Measurements from ENCODE around the gene MBOAT7. TPM values are rescaled to one million over a fixed set of nuclear protein-coding genes. Genes with fewer than 3 reads are reported as not detected.
A peak's percentile ranks its signal among the peaks of the same experiment; 100 is the strongest.

Gene MBOAT7
- total and polyA plus RNA-seq, 8 donors = 14.1 to 1,215 (median 48.7) TPM

DNA sequence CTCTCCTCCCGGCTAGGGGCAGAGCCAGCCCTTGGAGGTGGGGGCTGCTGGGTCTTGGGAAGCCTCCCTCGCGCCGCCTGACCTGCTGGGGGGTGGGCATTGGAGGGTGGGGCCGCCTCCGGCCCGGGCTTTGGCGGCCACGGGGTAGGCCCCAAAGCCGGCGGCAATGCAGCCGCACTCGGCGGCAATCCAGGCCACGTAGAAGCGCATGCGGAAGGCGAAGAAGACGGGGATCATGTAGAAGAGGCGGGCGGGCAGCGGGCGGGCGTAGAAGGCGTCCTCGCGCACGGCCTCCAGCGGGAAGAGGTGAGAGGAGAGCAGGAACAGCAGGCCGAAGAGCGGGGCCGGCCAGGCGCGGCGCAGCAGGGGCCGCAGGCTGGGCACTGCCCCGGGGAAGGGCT is 8.7 kb downstream of the MBOAT7 start:
- H3K36me3 ChIP-seq = peaks cover 9 to 64% (median 53%) of the 10 kb centered on the region in 4 donors

DNA sequence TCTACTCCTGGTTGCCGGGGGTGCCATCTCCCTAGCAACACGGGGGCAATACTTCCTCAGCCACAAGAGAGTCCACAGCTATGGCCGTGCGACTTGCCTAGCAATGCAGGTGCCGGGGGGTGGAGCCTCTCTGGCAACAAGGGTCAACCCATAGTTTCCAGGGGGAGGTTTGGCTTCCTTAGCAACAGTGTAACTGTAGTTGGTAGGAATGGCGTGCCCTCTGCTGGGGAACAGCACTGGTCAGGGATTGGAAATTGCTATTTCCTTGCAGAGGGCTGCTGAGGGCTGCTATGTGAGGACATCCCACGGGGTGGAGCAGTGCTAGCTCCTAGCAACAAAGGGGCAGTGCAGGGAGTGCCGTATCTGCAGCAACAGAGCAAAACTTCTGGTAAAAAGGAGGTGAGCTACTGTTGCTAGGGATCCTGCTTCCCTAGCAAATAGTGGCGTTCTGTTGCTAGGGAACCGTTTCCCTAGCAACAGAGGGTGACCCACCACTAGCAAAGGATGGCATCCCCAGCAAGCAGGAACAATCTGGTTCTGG is 9.4 kb downstream of the MBOAT7 start:
- WGBS, 5 donors = 25 to 48% (median 37%) methylated on average over 5 to 10 of the region's 10 CpGs
- TF ChIP-seq, protein P1, sequence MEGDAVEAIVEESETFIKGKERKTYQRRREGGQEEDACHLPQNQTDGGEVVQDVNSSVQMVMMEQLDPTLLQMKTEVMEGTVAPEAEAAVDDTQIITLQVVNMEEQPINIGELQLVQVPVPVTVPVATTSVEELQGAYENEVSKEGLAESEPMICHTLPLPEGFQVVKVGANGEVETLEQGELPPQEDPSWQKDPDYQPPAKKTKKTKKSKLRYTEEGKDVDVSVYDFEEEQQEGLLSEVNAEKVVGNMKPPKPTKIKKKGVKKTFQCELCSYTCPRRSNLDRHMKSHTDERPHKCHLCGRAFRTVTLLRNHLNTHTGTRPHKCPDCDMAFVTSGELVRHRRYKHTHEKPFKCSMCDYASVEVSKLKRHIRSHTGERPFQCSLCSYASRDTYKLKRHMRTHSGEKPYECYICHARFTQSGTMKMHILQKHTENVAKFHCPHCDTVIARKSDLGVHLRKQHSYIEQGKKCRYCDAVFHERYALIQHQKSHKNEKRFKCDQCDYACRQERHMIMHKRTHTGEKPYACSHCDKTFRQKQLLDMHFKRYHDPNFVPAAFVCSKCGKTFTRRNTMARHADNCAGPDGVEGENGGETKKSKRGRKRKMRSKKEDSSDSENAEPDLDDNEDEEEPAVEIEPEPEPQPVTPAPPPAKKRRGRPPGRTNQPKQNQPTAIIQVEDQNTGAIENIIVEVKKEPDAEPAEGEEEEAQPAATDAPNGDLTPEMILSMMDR (IDR thresholded peaks at IDR 0.05) = peak in 4 of 7 experiments; percentile 24 to 67 (median 48)
- no peak for TF ChIP-seq POLR2A (IDR thresholded peaks at IDR 0.05)
- no peak for TF ChIP-seq EP300 (IDR thresholded peaks at IDR 0.05)
- TF ChIP-seq POLR2AphosphoS5 (IDR thresholded peaks at IDR 0.05) = peak in 1 of 3 donors; percentile 50
- intact Hi-C loops (cut with DNase I; ENCODE audit: low total_unique reads) = no loop called here
- no peaks in the 10 kb centered on the region for H3K9me3 ChIP-seq
- DNase-seq = peak; percentile 72 to 95
- H3K36me3 ChIP-seq = peaks cover 9 to 66% (median 53%) of the 10 kb centered on the region in 4 donors
- peak overlapping the region in 1 of 5 donors; percentile 12 for H3K27ac ChIP-seq
- H3K27me3 ChIP-seq = no peaks in the 10 kb centered on the region
- H3K4me3 ChIP-seq = no peak overlapping the region
- H3K4me1 ChIP-seq = peaks cover 0 to 14% (median 6%) of the 10 kb centered on the region in 4 donors

More for the DNA sequence above, 8.7 kb downstream of the MBOAT7 start:
- 90 to 95% (median 94%) methylated on average over 32 to 37 of the region's 37 CpGs for WGBS, 5 donors
- Histone ChIP-seq H3K27me3 (no peaks in the 10 kb centered on the region), H3K9me3 (no peaks in the 10 kb centered on the region), H3K27ac (no peak overlapping the region), H3K4me1 (peaks cover 0 to 14% (median 6%) of the 10 kb centered on the region in 4 donors), H3K4me3 (no peak overlapping the region)
- TF ChIP-seq POLR2A (IDR thresholded peaks at IDR 0.05) (no peak), POLR2AphosphoS5 (IDR thresholded peaks at IDR 0.05) (no peak), EP300 (IDR thresholded peaks at IDR 0.05) (no peak)
- TF ChIP-seq, protein P1 (IDR thresholded peaks at IDR 0.05) = no peak
- no peak for DNase-seq
- intact Hi-C loops (cut with DNase I; ENCODE audit: low total_unique reads) = no loop called here

DNA sequence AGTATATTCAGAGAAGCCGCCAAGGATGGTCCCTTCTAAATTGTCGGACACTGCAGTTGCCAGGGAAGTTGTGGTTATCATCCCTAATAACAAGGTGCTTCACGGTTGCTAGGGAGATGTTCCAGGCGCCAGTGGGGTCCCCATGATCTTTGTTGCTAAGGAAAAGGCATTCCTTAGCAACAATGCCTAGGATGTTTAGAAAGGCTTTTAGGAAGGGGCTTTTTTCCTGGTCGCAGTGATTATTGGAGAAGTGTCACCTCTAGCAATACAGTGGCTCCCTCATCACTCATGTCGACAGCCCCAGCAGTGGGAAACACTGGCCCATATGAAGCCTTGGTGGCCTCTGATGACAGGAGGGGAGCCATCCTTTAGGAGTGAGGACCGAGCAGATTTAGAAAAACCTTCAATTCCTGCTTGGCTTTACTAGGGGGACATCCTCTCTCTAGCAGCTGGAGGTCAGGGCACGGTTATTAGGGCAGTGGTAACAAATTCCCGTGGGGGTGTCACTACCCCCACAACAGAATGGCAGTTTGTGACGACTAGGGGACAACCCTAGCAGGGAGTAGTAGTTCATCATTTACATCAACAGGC is 10.0 kb downstream of the MBOAT7 start:
- Histone ChIP-seq H3K27ac (peak overlapping the region in 1 of 5 donors; percentile 12), H3K27me3 (no peaks in the 10 kb centered on the region), H3K4me1 (peaks cover 0 to 14% (median 6%) of the 10 kb centered on the region in 4 donors), H3K4me3 (no peak overlapping the region), H3K36me3 (peaks cover 9 to 66% (median 53%) of the 10 kb centered on the region in 4 donors), H3K9me3 (no peaks in the 10 kb centered on the region)
- 79 to 85% (median 82%) methylated on average over 9 to 10 of the region's 10 CpGs for WGBS, 5 donors
- DNase-seq = no peak
- intact Hi-C loops (cut with DNase I; ENCODE audit: low total_unique reads) = no loop called here
- TF ChIP-seq, protein P1 (IDR thresholded peaks at IDR 0.05) = no peak
- TF ChIP-seq POLR2AphosphoS5 (IDR thresholded peaks at IDR 0.05) = no peak
- TF ChIP-seq EP300 (IDR thresholded peaks at IDR 0.05) = no peak
- no peak for TF ChIP-seq POLR2A (IDR thresholded peaks at IDR 0.05)

- peak; percentile 51 to 71 for DNase-seq
Observed at GRCh38 chr19:54178581-54179261, 10.7 kb downstream of the MBOAT7 start.

More at GRCh38 chr19:54178581-54179261, 10.7 kb downstream of the MBOAT7 start:
- Histone ChIP-seq H3K27me3 (no peaks in the 10 kb centered on the region), H3K36me3 (peaks cover 9 to 66% (median 53%) of the 10 kb centered on the region in 4 donors), H3K4me3 (no peak overlapping the region), H3K9me3 (no peaks in the 10 kb centered on the region), H3K27ac (no peak overlapping the region), H3K4me1 (peaks cover 0 to 14% (median 6%) of the 10 kb centered on the region in 4 donors)
- WGBS, 5 donors = 69 to 82% (median 76%) methylated on average over 14 to 23 of the region's 23 CpGs
- TF ChIP-seq EP300 (IDR thresholded peaks at IDR 0.05) (no peak), POLR2AphosphoS5 (IDR thresholded peaks at IDR 0.05) (no peak), POLR2A (IDR thresholded peaks at IDR 0.05) (no peak)
- TF ChIP-seq, protein P1 (IDR thresholded peaks at IDR 0.05) = no peak
- intact Hi-C loops (cut with DNase I; ENCODE audit: low total_unique reads) = no loop called here

All from stomach (tissue), 9 donors.